B cell (primary cell): ENCODE data around the gene SUSD5.

Source experiments
- EZH2 ChIP-seq: IDR thresholded peaks from 2 replicates; pipeline ENCODE4 v1.6.1; 2012; ENCODE audit warnings: borderline replicate concordance, low read depth, mild to moderate bottlenecking, moderate library complexity, low read length; ENCODE audit not compliant: insufficient read depth, poor library complexity, severe bottlenecking
- TF ChIP-seq, protein P1 (sequence below): fragments of 200-600 bp; IDR thresholded peaks from one replicate; pipeline ENCODE4 v1.8.0; 2022; ENCODE audit warnings: antibody characterized with exemption, mild to moderate bottlenecking

DNA sequence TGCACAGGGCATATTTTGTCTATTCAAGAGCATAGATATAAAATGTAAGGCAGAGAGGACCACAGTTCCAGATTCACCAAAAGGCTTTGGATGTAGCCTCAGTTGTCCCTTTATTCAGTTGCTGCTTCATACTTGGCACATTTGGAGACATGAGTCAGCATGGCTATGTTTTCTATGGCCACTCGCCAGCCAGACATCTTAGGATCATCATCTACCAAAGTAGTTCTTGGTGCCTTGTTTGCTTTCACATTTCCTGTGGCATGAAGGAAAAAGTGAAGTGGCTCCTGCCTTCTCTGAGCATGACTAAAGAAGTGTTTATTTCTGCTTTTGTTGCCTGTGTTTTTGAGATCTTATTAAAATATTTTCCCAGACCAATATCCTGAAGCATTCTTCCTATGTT lies 7.2 kb downstream of the SUSD5 start:
- no peak for TF ChIP-seq EZH2
- TF ChIP-seq, protein P1, sequence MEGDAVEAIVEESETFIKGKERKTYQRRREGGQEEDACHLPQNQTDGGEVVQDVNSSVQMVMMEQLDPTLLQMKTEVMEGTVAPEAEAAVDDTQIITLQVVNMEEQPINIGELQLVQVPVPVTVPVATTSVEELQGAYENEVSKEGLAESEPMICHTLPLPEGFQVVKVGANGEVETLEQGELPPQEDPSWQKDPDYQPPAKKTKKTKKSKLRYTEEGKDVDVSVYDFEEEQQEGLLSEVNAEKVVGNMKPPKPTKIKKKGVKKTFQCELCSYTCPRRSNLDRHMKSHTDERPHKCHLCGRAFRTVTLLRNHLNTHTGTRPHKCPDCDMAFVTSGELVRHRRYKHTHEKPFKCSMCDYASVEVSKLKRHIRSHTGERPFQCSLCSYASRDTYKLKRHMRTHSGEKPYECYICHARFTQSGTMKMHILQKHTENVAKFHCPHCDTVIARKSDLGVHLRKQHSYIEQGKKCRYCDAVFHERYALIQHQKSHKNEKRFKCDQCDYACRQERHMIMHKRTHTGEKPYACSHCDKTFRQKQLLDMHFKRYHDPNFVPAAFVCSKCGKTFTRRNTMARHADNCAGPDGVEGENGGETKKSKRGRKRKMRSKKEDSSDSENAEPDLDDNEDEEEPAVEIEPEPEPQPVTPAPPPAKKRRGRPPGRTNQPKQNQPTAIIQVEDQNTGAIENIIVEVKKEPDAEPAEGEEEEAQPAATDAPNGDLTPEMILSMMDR: no peak
